Suprapubic skin (tissue), 4 donors: ENCODE data around the gene NDUFS8. TPM values are rescaled to one million over a fixed set of nuclear protein-coding genes. Genes with fewer than 3 reads are reported as not detected.

ENCODE experiments used
- DNase-seq, 2 donors: peaks; one replicate each; pipeline ENCODE4 v3.0.0-alpha.2; 2019; ENCODE audit warnings: low spot score in 2 of 2
- H3K27ac ChIP-seq: fragments of 200-600 bp; sonication (generic); one replicate; pipeline ENCODE4 v1.5.1; 2019
- H3K27me3 ChIP-seq: fragments of 200-600 bp; sonication (generic); one replicate; pipeline ENCODE4 v1.5.1; 2019
- H3K36me3 ChIP-seq: fragments of 200-600 bp; sonication (generic); one replicate; pipeline ENCODE4 v1.5.1; 2019
- H3K4me1 ChIP-seq: fragments of 200-600 bp; sonication (generic); one replicate; pipeline ENCODE4 v1.5.1; 2019
- H3K4me3 ChIP-seq: fragments of 200-600 bp; sonication (generic); one replicate; pipeline ENCODE4 v1.5.1; 2019; ENCODE audit warnings: mild to moderate bottlenecking
- H3K9me3 ChIP-seq: fragments of 200-600 bp; sonication (generic); one replicate; pipeline ENCODE4 v1.5.1; 2019
- CTCF ChIP-seq, 2 donors: fragments of 200-600 bp in 1 of 2; fragments of 450-650 bp in 1 of 2; sonication (generic) in 1 of 2; IDR thresholded peaks; one replicate each; pipeline ENCODE4 v1.5.1; 2016 to 2019; ENCODE audit warnings: antibody characterized with exemption in 2 of 2, mild to moderate bottlenecking in 1 of 2, moderate library complexity in 1 of 2
- EP300 ChIP-seq: sonication (generic); formaldehyde crosslinking; IDR thresholded peaks from one replicate; pipeline ENCODE4 v1.6.1; 2017; ENCODE audit warnings: antibody characterized with exemption
- POLR2A ChIP-seq, 2 donors: fragments of 450-650 bp; IDR thresholded peaks; one replicate each; pipeline ENCODE4 v1.6.1; 2017; ENCODE audit warnings: antibody characterized with exemption in 2 of 2, mild to moderate bottlenecking in 2 of 2, moderate library complexity in 2 of 2
- POLR2AphosphoS5 ChIP-seq, 3 donors: sonication (generic); formaldehyde crosslinking; IDR thresholded peaks; one replicate each; pipeline ENCODE4 v1.6.1; 2017; ENCODE audit warnings: antibody characterized with exemption in 3 of 3
- WGBS: methylation state at CpG from one replicate; pipeline ENCODE4 v1.1.5; 2018; 5-methylcytosine and 5-hydroxymethylcytosine counted together
- total RNA-seq, 4 donors: library from RNA; depleted of rRNA; stranded (reverse); fragments of >200 nt; gene quantifications; one replicate each; pipeline ENCODE4 v1.1.0, GENCODE V29; 2016

NDUFS8 gene
- total RNA-seq, 4 donors from 2014 or later, result 90.8 to 155 (median 148) TPM

DNA sequence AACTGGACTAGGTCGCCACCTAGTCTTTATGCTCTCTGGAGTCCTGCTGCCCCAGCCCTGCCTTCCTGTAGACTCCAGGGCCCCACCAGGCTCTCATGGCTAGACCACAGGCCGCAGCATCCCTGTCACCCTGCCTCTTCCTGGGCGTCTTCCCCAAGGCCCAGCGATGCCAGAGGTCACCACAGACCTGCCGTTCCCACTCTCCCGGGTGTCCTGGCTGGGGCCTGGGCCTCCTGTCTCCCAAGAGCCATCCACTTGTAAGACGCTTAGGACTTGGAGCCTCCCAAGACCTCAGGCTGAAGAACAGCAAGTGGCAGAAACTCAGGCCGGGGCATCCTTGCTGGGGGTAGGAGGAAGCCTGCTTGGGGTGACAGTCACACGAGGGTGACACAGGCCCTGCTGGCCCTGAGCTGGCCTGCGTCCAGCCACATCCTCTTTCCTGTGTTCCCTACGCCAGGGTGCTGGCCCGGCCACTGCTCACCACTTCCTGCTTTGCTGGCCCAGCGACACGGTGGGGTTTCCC, 6.3 kb downstream of the NDUFS8 start:
- no peaks in the 10 kb centered on the region for H3K9me3 ChIP-seq
- DNase-seq, result no peak
- no peaks in the 10 kb centered on the region for H3K27me3 ChIP-seq
- H3K4me1 ChIP-seq, result peaks cover 77% of the 10 kb centered on the region
- peaks cover 17% of the 10 kb centered on the region for H3K36me3 ChIP-seq
- WGBS, result 72% methylated on average over 13 of the region's 14 CpGs
- H3K27ac ChIP-seq, result peak overlapping the region; percentile 73
- H3K4me3 ChIP-seq, result no peak overlapping the region
- TF ChIP-seq POLR2A (IDR thresholded peaks at IDR 0.05), result no peak
- no peak for TF ChIP-seq POLR2AphosphoS5 (IDR thresholded peaks at IDR 0.05)
- no peak for TF ChIP-seq CTCF (IDR thresholded peaks at IDR 0.05)
- no peak for TF ChIP-seq EP300

- Histone ChIP-seq H3K27ac (peak overlapping the region; percentile 83), H3K9me3 (no peaks in the 10 kb centered on the region), H3K36me3 (peaks cover 24% of the 10 kb centered on the region), H3K4me1 (peaks cover 77% of the 10 kb centered on the region), H3K4me3 (peak overlapping the region; percentile 69), H3K27me3 (no peaks in the 10 kb centered on the region)
- no peak for DNase-seq
- no peak for TF ChIP-seq POLR2A (IDR thresholded peaks at IDR 0.05)
- TF ChIP-seq EP300, result no peak
- TF ChIP-seq CTCF (IDR thresholded peaks at IDR 0.05), result no peak
- TF ChIP-seq POLR2AphosphoS5 (IDR thresholded peaks at IDR 0.05), result no peak
- WGBS, result 77% methylated on average over 18 of the region's 20 CpGs
Observed at GRCh38 chr11:68037411-68038225, 7.1 kb downstream of the NDUFS8 start.

GRCh38 chr11:68038226-68038717, 7.8 kb downstream of the NDUFS8 start:
- WGBS, result 16% methylated on average over 7 of the region's 13 CpGs
- Histone ChIP-seq H3K4me1 (peaks cover 77% of the 10 kb centered on the region), H3K36me3 (peaks cover 25% of the 10 kb centered on the region), H3K27me3 (no peaks in the 10 kb centered on the region), H3K9me3 (no peaks in the 10 kb centered on the region), H3K4me3 (peak overlapping the region; percentile 69), H3K27ac (peak overlapping the region; percentile 83)
- DNase-seq, result no peak
- TF ChIP-seq POLR2AphosphoS5 (IDR thresholded peaks at IDR 0.05) (no peak), CTCF (IDR thresholded peaks at IDR 0.05) (no peak), POLR2A (IDR thresholded peaks at IDR 0.05) (no peak), EP300 (no peak)

DNA sequence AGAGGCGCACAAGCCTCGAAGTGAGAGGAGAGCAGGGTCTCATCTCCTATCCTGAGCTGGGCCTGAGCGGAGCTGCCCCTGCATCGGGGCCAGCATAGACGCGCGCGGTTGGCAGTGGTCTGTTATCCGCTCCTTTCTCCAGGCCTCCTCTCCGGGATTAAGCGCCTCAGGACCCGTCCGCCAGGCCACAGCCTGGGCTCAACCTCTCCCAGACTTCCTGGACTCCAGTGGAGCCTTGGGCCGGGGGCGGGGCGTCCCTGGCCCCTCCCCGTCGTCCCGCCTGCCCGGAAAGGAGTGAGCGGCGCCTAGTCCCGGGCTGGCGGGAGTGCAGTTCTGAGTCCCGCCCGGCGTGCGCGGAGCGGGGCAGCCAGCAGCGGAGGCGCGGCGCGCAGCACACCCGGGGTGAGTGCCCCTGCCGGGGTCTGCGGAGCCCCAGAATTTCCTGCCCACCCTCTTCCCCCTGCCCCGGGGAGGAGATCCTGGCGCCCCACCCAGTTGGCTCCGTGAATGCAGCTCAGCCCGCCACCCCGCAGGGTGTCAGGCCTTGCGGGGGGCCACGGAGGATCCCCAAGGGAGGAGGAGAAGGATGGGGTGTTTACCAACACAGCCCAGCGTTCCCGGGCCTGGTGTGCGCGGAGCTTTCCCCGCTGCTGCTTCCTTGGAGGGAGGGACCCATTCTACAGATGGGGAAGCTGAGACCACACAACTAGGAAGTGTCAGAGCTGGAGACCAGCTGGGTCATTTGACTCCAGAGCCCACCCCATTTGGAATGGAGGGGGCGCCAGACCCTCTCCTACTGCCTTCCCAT, 8.4 kb downstream of the NDUFS8 start, which contains the start of gene TCIRG1:
TSS of gene TCIRG1 (plus strand) at position 308 of the 808 bp plus-strand sequence. CDS start 2,247 bp downstream, outside the sequence.
- Histone ChIP-seq H3K9me3 (no peaks in the 10 kb centered on the region), H3K27me3 (no peaks in the 10 kb centered on the region), H3K4me3 (peak within 1 kb of the TSS; percentile 69), H3K4me1 (peaks cover 79% of the 10 kb centered on the region), H3K27ac (peak within 1 kb of the TSS; percentile 83), H3K36me3 (peaks cover 28% of the 10 kb centered on the region)
- TF ChIP-seq POLR2AphosphoS5 (IDR thresholded peaks at IDR 0.05) (peak in 1 of 3 donors; percentile 25), EP300 (no peak), CTCF (IDR thresholded peaks at IDR 0.05) (no peak), POLR2A (IDR thresholded peaks at IDR 0.05) (peak in 1 of 2 donors; percentile 82)
- 10% methylated on average over 3 of the region's 51 CpGs for WGBS
- peak in 1 of 2 donors; percentile 91 for DNase-seq
